Common myeloid progenitor, CD34-positive (primary cell): ENCODE measurements around the gene CHMP1A.
"Not testable (repeated sequence)": the region's sequence is repeated elsewhere in the genome, so short reads cannot be mapped to it uniquely, and the experiment has no call there.

ENCODE experiments used
- CTCF ChIA-PET: fragments of 350-600 bp; sonication (Branson Sonifier 250); formaldehyde crosslinking; loops from one replicate; lab custom pipeline; 2021; ENCODE audit warnings: antibody characterized with exemption; lab: Charles Lee
- POLR2A ChIA-PET: fragments of 350-600 bp; sonication (Branson Sonifier 250); formaldehyde crosslinking; loops from one replicate; lab custom pipeline; 2021; ENCODE audit warnings: antibody characterized with exemption; lab: Charles Lee
- DNase-seq, 3 donors: peaks; one replicate each; pipeline versions ENCODE4 v3.0.0 to v3.0.0-alpha.2; 2013
- H3K27ac ChIP-seq, 2 experiments: 1 replicate in 1 of 2; 2 replicates in 1 of 2; pipeline ENCODE4 v1.7.0; 2013; ENCODE audit warnings: inconsistent platforms in 2 of 2, low read length in 2 of 2, mild to moderate bottlenecking in 2 of 2, low read depth in 1 of 2, moderate library complexity in 1 of 2; ENCODE audit not compliant: severe bottlenecking in 2 of 2, insufficient read depth in 1 of 2, poor library complexity in 1 of 2
- H3K27me3 ChIP-seq, 5 experiments: replicated peaks in 2 of 5; 1 replicate in 3 of 5; 2 replicates in 2 of 5; pipeline versions ENCODE4 v1.6.1 to v1.7.0; 2013; ENCODE audit warnings: low read length in 4 of 5, mild to moderate bottlenecking in 2 of 5, moderate library complexity in 2 of 5, inconsistent platforms in 1 of 5; ENCODE audit not compliant: insufficient read depth in 5 of 5, control insufficient read depth in 4 of 5
- H3K36me3 ChIP-seq, 4 experiments: 1 replicate in 2 of 4; 2 replicates in 2 of 4; pipeline versions ENCODE4 v1.6.1 to v1.7.0; 2013; ENCODE audit warnings: low read length in 3 of 4, control low read depth in 1 of 4, mild to moderate bottlenecking in 1 of 4; ENCODE audit not compliant: control insufficient read depth in 4 of 4, insufficient read depth in 4 of 4
- H3K4me1 ChIP-seq, 4 experiments: 1 replicate in 3 of 4; 2 replicates in 1 of 4; pipeline versions ENCODE4 v1.6.1 to v1.7.1; 2013; ENCODE audit warnings: low read length in 3 of 4, mild to moderate bottlenecking in 3 of 4, control low read depth in 1 of 4, inconsistent platforms in 1 of 4, moderate library complexity in 1 of 4; ENCODE audit not compliant: control insufficient read depth in 4 of 4, insufficient read depth in 4 of 4; ENCODE audit errors: control extremely low read depth in 1 of 4
- H3K4me3 ChIP-seq, 7 experiments: 1 replicate in 4 of 7; 2 replicates in 3 of 7; pipeline versions ENCODE4 v1.5.1 to v1.7.0; 2013; ENCODE audit warnings: mild to moderate bottlenecking in 7 of 7, low read length in 6 of 7, moderate library complexity in 6 of 7, inconsistent platforms in 2 of 7, low read depth in 2 of 7, control low read depth in 1 of 7; ENCODE audit not compliant: insufficient read depth in 4 of 7, control insufficient read depth in 1 of 7; ENCODE audit errors: extremely low read depth in 1 of 7
- H3K9me3 ChIP-seq, 5 experiments: 1 replicate in 4 of 5; 2 replicates in 1 of 5; pipeline versions ENCODE4 v1.6.1 to v1.7.1; 2013; ENCODE audit warnings: low read length in 4 of 5, mild to moderate bottlenecking in 2 of 5, inconsistent platforms in 1 of 5, low read depth in 1 of 5, moderate library complexity in 1 of 5; ENCODE audit not compliant: control insufficient read depth in 4 of 5, insufficient read depth in 2 of 5; ENCODE audit errors: control extremely low read depth in 1 of 5
- WGBS: methylation state at CpG from one replicate; pipeline ENCODE4 v1.1.5; 2013; ENCODE audit not compliant: insufficient coverage; 5-methylcytosine and 5-hydroxymethylcytosine counted together

The CHMP1A gene

GRCh38 chr16:89687092-89687940 lies 29.8 kb upstream of the CHMP1A start:
- H3K9me3 ChIP-seq, result peaks cover 0 to 6% (median 0%) of the 10 kb centered on the region in 5 experiments
- H3K27ac ChIP-seq, result peak overlapping the region; percentile 15 to 81
- POLR2A ChIA-PET, result interaction anchor here (0.5 to 1.1 kb wide), 3 partner anchors 19 to 78 kb away, joined by 3 to 6 read pairs (median 3); no protein-coding TSS in a partner anchor
- 22% methylated on average over 39 of the region's 42 CpGs for WGBS
- H3K4me3 ChIP-seq, result peak overlapping the region; percentile 64 to 90 (median 77)
- peaks cover 0 to 36% (median 17%) of the 10 kb centered on the region in 4 experiments for H3K36me3 ChIP-seq
- CTCF ChIA-PET, result interaction anchor here (2.8 kb wide), 1 partner anchor 12 kb away, joined by 11 read pairs; no protein-coding TSS in a partner anchor
- peaks cover 0 to 14% (median 12%) of the 10 kb centered on the region in 4 experiments for H3K4me1 ChIP-seq
- no peaks in the 10 kb centered on the region for H3K27me3 ChIP-seq
- DNase-seq, result peak; percentile 26 to 54 (median 39)

GRCh38 chr16:89686520-89687091 lies 29.1 kb upstream of the CHMP1A start, which contains the start of gene CDK10:
Gene CDK10 (plus strand): TSS chr16:89686689. CDS start chr16:89686711, 22 bp downstream.
- peaks cover 0 to 14% (median 12%) of the 10 kb centered on the region in 4 experiments for H3K4me1 ChIP-seq
- H3K36me3 ChIP-seq, result peaks cover 0 to 29% (median 11%) of the 10 kb centered on the region in 4 experiments
- H3K27ac ChIP-seq, result peak within 1 kb of the TSS; percentile 15 to 81
- CTCF ChIA-PET, result interaction anchor here (2.8 kb wide), 1 partner anchor 13 kb away, joined by 11 read pairs; no protein-coding TSS in a partner anchor
- peak; percentile 83 to 89 (median 84) for DNase-seq
- under 1% methylated on average over 67 of the region's 67 CpGs for WGBS
- POLR2A ChIA-PET, result interaction anchor here (0.5 to 1.1 kb wide), 5 partner anchors 8 to 79 kb away, joined by 3 to 6 read pairs (median 4); no protein-coding TSS in a partner anchor
- peaks cover 0 to 6% (median 0%) of the 10 kb centered on the region in 5 experiments for H3K9me3 ChIP-seq
- peak within 1 kb of the TSS; percentile 64 to 90 (median 77) for H3K4me3 ChIP-seq
- no peaks in the 10 kb centered on the region for H3K27me3 ChIP-seq

GRCh38 chr16:89685916-89686315 lies 28.4 kb upstream of the CHMP1A start:
- no CpG with 5 or more reads among the region's 1 CpG for WGBS
- Histone ChIP-seq H3K36me3 (peaks cover 0 to 23% (median 9%) of the 10 kb centered on the region in 4 experiments), H3K27ac (no peak overlapping the region), H3K27me3 (no peaks in the 10 kb centered on the region), H3K4me3 (no peak overlapping the region), H3K4me1 (peaks cover 0 to 14% (median 12%) of the 10 kb centered on the region in 4 experiments), H3K9me3 (peaks cover 0 to 6% (median 0%) of the 10 kb centered on the region in 5 experiments)
- ChIA-PET CTCF (interaction anchor here (1.2 to 2.8 kb wide), 3 partner anchors 10 to 14 kb away, joined by 4 to 11 read pairs (median 4); no protein-coding TSS in a partner anchor), POLR2A (interaction anchor here (0.6 to 1.1 kb wide), 3 partner anchors 9 to 17 kb away, joined by 4 to 6 read pairs (median 4); no protein-coding TSS in a partner anchor)
- DNase-seq, result no peak

GRCh38 chr16:89678258-89678657 lies 20.8 kb upstream of the CHMP1A start:
- peaks cover 0 to 3% (median 0%) of the 10 kb centered on the region in 5 experiments for H3K9me3 ChIP-seq
- CTCF ChIA-PET, result no interaction called here
- no peaks in the 10 kb centered on the region for H3K27me3 ChIP-seq
- POLR2A ChIA-PET, result no interaction called here
- DNase-seq, result peak in 2 of 3 donors; percentile 28 to 36
- H3K36me3 ChIP-seq, result no peaks in the 10 kb centered on the region
- no peak overlapping the region for H3K4me3 ChIP-seq
- H3K4me1 ChIP-seq, result no peaks in the 10 kb centered on the region
- WGBS, result 100% methylated on average over 1 of the region's 2 CpGs
- H3K27ac ChIP-seq, result no peak overlapping the region

GRCh38 chr16:89672177-89672941 lies 14.9 kb upstream of the CHMP1A start:
- WGBS, result 94% methylated on average over 14 of the region's 16 CpGs
- Histone ChIP-seq H3K4me3 (no peak overlapping the region), H3K36me3 (no peaks in the 10 kb centered on the region), H3K27me3 (no peaks in the 10 kb centered on the region), H3K9me3 (no peaks in the 10 kb centered on the region), H3K4me1 (peaks cover 0 to 19% (median 15%) of the 10 kb centered on the region in 4 experiments), H3K27ac (no peak overlapping the region)
- no peak for DNase-seq
- ChIA-PET POLR2A (no interaction called here), CTCF (no interaction called here)

- CTCF ChIA-PET, result interaction anchor here (0.6 to 1.3 kb wide), 3 partner anchors 24 to 211 kb away, joined by 3 to 4 read pairs (median 3); no protein-coding TSS in a partner anchor
- H3K4me3 ChIP-seq, H3K27me3 ChIP-seq, H3K36me3 ChIP-seq, POLR2A ChIA-PET, H3K27ac ChIP-seq, DNase-seq, H3K9me3 ChIP-seq: not testable (repeated sequence)
- H3K4me1 ChIP-seq, result peaks cover 0 to 19% (median 15%) of the 10 kb centered on the region in 4 experiments
- 95% methylated on average over 3 of the region's 4 CpGs for WGBS
Measured at GRCh38 chr16:89671565-89671964, 14.1 kb upstream of the CHMP1A start.
